ENCODE data around the gene PANK1. TPM values are rescaled to one million over a fixed set of nuclear protein-coding genes. Genes with fewer than 3 reads are reported as not detected.

PANK1 gene
- total RNA-seq, 4 donors from 2014 or later, result 4.6 to 51.6 (median 36.1) TPM

GRCh38 chr10:89535171-89536012, 109.7 kb downstream of the PANK1 start, which contains the start of gene SLC16A12:
Gene SLC16A12 (minus strand): TSS chr10:89535594. CDS start chr10:89462578, 73,016 bp downstream.
- 4 to 8% methylated on average over 5 to 76 of the region's 87 CpGs for WGBS, 2 donors (ENCODE audit: low coverage in 1 of 2)
- intact Hi-C loops (cut with DNase I; ENCODE audit: low total_unique reads) (no loop called here), in situ Hi-C loops (cut with MboI; ENCODE audit: low pct_ligation_motif_present in 1 of 4, low pct_unique_long_range_greater_than_20kb in 1 of 4, low sequenced_read_pairs in 3 of 4) (no loop called here)
- TF ChIP-seq POLR2A (IDR thresholded peaks at IDR 0.05) (no peak), EP300 (IDR thresholded peaks at IDR 0.05; ENCODE audit: low read depth) (no peak), CTCF (IDR thresholded peaks at IDR 0.05) (no peak), POLR2AphosphoS5 (IDR thresholded peaks at IDR 0.05) (no peak)
- Histone ChIP-seq H3K27me3 (peaks cover 80% of the 10 kb centered on the region), H3K27ac (no peak within 1 kb of the TSS), H3K4me3 (peak within 1 kb of the TSS in 3 of 4 donors; percentile 16 to 40 (median 31)), H3K4me1 (peaks cover 0 to 15% (median 8%) of the 10 kb centered on the region in 4 donors), H3K36me3 (no peaks in the 10 kb centered on the region), H3K9me3 (no peaks in the 10 kb centered on the region)
- no peak for DNase-seq

GRCh38 chr10:89534826-89535166, 110.2 kb downstream of the PANK1 start:
- peaks cover 80% of the 10 kb centered on the region for H3K27me3 ChIP-seq
- no peak overlapping the region for H3K27ac ChIP-seq
- H3K4me3 ChIP-seq, result peak overlapping the region in 2 of 4 donors; percentile 31 to 40
- no peaks in the 10 kb centered on the region for H3K36me3 ChIP-seq
- no peaks in the 10 kb centered on the region for H3K9me3 ChIP-seq
- no peak for DNase-seq
- intact Hi-C loops (cut with DNase I; ENCODE audit: low total_unique reads), result no loop called here
- peaks cover 0 to 15% (median 8%) of the 10 kb centered on the region in 4 donors for H3K4me1 ChIP-seq
- TF ChIP-seq CTCF (IDR thresholded peaks at IDR 0.05), result no peak
- no peak for TF ChIP-seq POLR2A (IDR thresholded peaks at IDR 0.05)
- TF ChIP-seq EP300 (IDR thresholded peaks at IDR 0.05; ENCODE audit: low read depth), result no peak
- no peak for TF ChIP-seq POLR2AphosphoS5 (IDR thresholded peaks at IDR 0.05)
- 16 to 21% methylated on average over 8 of the region's 8 CpGs for WGBS, 2 donors (ENCODE audit: low coverage in 1 of 2)
- in situ Hi-C loops (cut with MboI; ENCODE audit: low pct_ligation_motif_present in 1 of 4, low pct_unique_long_range_greater_than_20kb in 1 of 4, low sequenced_read_pairs in 3 of 4), result no loop called here

Small RNA genes lying within 50 kb of the gene (small RNA-seq; reads per million reads assigned to genes)
- 14.8 to 76.7 (median 37.5) reads per million in 4 donors for gene MIR107

Other genes starting within 250 kb of the PANK1 start
- gene IFIT5, start 230.7 kb downstream of the PANK1 start, total RNA-seq, result 10 to 100 TPM in 3 of 4 donors, 1 to 10 TPM in 1; 1.5 to 12.5 (median 11.2) TPM
- gene SLC16A12, start 109.6 kb downstream of the PANK1 start, total RNA-seq, result 1 to 10 TPM in 1 of 4 donors, under 1 TPM in 2, not detected in 1; 0.27 to 7.6 (median 0.48) TPM
- 1 to 10 TPM in 3 of 4 donors, under 1 TPM in 1; 0.37 to 3.3 (median 2.5) TPM for gene KIF20B, start 56.3 kb upstream of the PANK1 start, total RNA-seq

Data from transverse colon (tissue), 4 donors.